ENCODE measurements around the gene BOD1L1. TPM values are rescaled to one million over a fixed set of nuclear protein-coding genes. Genes with fewer than 3 reads are reported as not detected.

The BOD1L1 gene
- total RNA-seq, 1 experiment from 2014 or later, result 37.2 TPM

DNA sequence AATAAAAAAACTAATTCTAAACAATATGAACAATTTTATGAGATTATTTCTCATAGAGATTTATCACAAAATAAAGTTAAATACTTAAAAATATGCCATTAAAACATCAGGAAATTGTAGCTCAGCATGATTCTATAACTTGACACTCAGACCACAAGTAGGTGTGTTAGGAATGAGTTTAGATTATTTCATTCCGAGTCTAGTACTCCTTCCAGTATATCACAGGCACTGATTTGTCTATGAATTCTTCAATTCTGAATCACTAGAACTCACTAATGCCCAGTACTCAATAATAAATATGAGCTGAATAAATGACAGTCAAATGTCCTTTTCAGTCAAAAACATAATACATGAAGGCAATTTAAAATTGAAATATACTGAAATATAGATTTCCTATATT, 22.2 kb downstream of the BOD1L1 start:
- TF ChIP-seq, protein P1, sequence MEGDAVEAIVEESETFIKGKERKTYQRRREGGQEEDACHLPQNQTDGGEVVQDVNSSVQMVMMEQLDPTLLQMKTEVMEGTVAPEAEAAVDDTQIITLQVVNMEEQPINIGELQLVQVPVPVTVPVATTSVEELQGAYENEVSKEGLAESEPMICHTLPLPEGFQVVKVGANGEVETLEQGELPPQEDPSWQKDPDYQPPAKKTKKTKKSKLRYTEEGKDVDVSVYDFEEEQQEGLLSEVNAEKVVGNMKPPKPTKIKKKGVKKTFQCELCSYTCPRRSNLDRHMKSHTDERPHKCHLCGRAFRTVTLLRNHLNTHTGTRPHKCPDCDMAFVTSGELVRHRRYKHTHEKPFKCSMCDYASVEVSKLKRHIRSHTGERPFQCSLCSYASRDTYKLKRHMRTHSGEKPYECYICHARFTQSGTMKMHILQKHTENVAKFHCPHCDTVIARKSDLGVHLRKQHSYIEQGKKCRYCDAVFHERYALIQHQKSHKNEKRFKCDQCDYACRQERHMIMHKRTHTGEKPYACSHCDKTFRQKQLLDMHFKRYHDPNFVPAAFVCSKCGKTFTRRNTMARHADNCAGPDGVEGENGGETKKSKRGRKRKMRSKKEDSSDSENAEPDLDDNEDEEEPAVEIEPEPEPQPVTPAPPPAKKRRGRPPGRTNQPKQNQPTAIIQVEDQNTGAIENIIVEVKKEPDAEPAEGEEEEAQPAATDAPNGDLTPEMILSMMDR (IDR thresholded peaks at IDR 0.05; ENCODE audit: insufficient read depth in 1 of 2, low read depth in 1 of 2, low read length in 1 of 2, severe bottlenecking in 1 of 2, unreplicated experiment in 1 of 2), result no peak
- H3K27me3 ChIP-seq (replicated peaks; ENCODE audit: control insufficient read depth, insufficient read depth, low read length), result no peaks in the 10 kb centered on the region
- BruUV-seq (replicated peaks), result no TSS peak
- DNase-seq, result no peak
- Mint-ChIP-seq H3K27me3 (ENCODE audit: insufficient read depth, unreplicated experiment) (no peaks in the 10 kb centered on the region), H3K4me1 (ENCODE audit: low read depth, unreplicated experiment) (no peaks in the 10 kb centered on the region), H3K9me3 (ENCODE audit: unreplicated experiment) (no peaks in the 10 kb centered on the region), H3K4me3 (ENCODE audit: unreplicated experiment) (no peak overlapping the region), H3K27ac (ENCODE audit: unreplicated experiment) (no peak overlapping the region), H3K36me3 (ENCODE audit: insufficient read depth, unreplicated experiment) (peaks cover 60% of the 10 kb centered on the region)
- intact Hi-C loops (cut with micrococcal nuclease; ENCODE audit: unreplicated experiment), result no loop called here
- no peak overlapping the region for H3K4me3 ChIP-seq (ENCODE audit: low read depth, low read length)
- no peaks in the 10 kb centered on the region for H3K4me1 ChIP-seq
- H3K36me3 ChIP-seq (ENCODE audit: control insufficient read depth, insufficient read depth, low read length), result peaks cover 2% of the 10 kb centered on the region; the same call in 1 of the 2 replicates
- ChIA-PET POLR2A (no interaction called here), CTCF (no interaction called here)
- H3K9me3 ChIP-seq, result no peaks in the 10 kb centered on the region

- H3K36me3 Mint-ChIP-seq (ENCODE audit: insufficient read depth, unreplicated experiment), result peaks cover 57% of the 10 kb centered on the region
- POLR2A ChIA-PET, result no interaction called here
- TF ChIP-seq, protein P1 (IDR thresholded peaks at IDR 0.05; ENCODE audit: insufficient read depth in 1 of 2, low read depth in 1 of 2, low read length in 1 of 2, severe bottlenecking in 1 of 2, unreplicated experiment in 1 of 2), result no peak
Observed at GRCh38 chr4:13601848-13602247, 25.7 kb downstream of the BOD1L1 start.

DNA sequence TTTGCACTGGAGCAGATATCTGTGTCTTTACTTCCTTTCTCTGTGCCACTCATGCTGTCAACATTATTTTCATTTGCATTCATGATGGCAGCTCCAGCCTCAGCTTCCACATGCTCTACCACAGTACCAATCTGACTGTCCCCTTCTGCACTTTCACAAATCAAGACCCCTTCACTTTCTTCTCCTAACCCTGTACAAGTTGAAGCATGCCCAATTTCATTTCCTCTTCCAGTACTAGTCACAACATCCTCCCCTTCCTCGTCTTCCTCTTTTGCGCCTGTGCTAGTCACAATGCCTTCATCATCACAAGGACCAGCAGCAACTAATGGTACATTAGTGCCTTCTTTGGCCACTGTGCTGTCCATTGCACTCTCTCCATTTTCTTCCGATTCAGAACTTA, 26.5 kb downstream of the BOD1L1 start:
- no peaks in the 10 kb centered on the region for H3K9me3 Mint-ChIP-seq (ENCODE audit: unreplicated experiment)
- H3K36me3 Mint-ChIP-seq (ENCODE audit: insufficient read depth, unreplicated experiment), result peaks cover 61% of the 10 kb centered on the region
- no peak overlapping the region for H3K27ac Mint-ChIP-seq (ENCODE audit: unreplicated experiment)
- H3K4me3 ChIP-seq (ENCODE audit: low read depth, low read length), result no peak overlapping the region
- H3K27me3 Mint-ChIP-seq (ENCODE audit: insufficient read depth, unreplicated experiment), result no peaks in the 10 kb centered on the region
- H3K9me3 ChIP-seq, result no peaks in the 10 kb centered on the region
- ChIA-PET CTCF (no interaction called here), POLR2A (no interaction called here)
- H3K4me1 Mint-ChIP-seq (ENCODE audit: low read depth, unreplicated experiment), result peaks cover 9% of the 10 kb centered on the region
- H3K36me3 ChIP-seq (ENCODE audit: control insufficient read depth, insufficient read depth, low read length), result peaks cover 2% of the 10 kb centered on the region
- H3K27me3 ChIP-seq (replicated peaks; ENCODE audit: control insufficient read depth, insufficient read depth, low read length), result no peaks in the 10 kb centered on the region
- intact Hi-C loops (cut with micrococcal nuclease; ENCODE audit: unreplicated experiment), result no loop called here
- BruUV-seq (replicated peaks), result no TSS peak
- DNase-seq, result no peak
- peaks cover 30% of the 10 kb centered on the region for H3K4me1 ChIP-seq
- no peak overlapping the region for H3K4me3 Mint-ChIP-seq (ENCODE audit: unreplicated experiment)
- TF ChIP-seq, protein P1 (IDR thresholded peaks at IDR 0.05; ENCODE audit: insufficient read depth in 1 of 2, low read depth in 1 of 2, low read length in 1 of 2, severe bottlenecking in 1 of 2, unreplicated experiment in 1 of 2), result no peak

More at GRCh38 chr4:13601848-13602247, 25.7 kb downstream of the BOD1L1 start:
- Histone ChIP-seq H3K27me3 (replicated peaks; ENCODE audit: control insufficient read depth, insufficient read depth, low read length) (no peaks in the 10 kb centered on the region), H3K36me3 (ENCODE audit: control insufficient read depth, insufficient read depth, low read length) (peaks cover 2% of the 10 kb centered on the region), H3K4me1 (peaks cover 22% of the 10 kb centered on the region), H3K4me3 (ENCODE audit: low read depth, low read length) (no peak overlapping the region), H3K9me3 (no peaks in the 10 kb centered on the region)
- CTCF ChIA-PET, result no interaction called here
- intact Hi-C loops (cut with micrococcal nuclease; ENCODE audit: unreplicated experiment), result no loop called here
- H3K9me3 Mint-ChIP-seq (ENCODE audit: unreplicated experiment), result no peaks in the 10 kb centered on the region
- no peak overlapping the region for H3K4me3 Mint-ChIP-seq (ENCODE audit: unreplicated experiment)
- H3K27me3 Mint-ChIP-seq (ENCODE audit: insufficient read depth, unreplicated experiment), result no peaks in the 10 kb centered on the region
- no TSS peak for BruUV-seq (replicated peaks)
- DNase-seq, result no peak
- peaks cover 1% of the 10 kb centered on the region for H3K4me1 Mint-ChIP-seq (ENCODE audit: low read depth, unreplicated experiment)
- no peak overlapping the region for H3K27ac Mint-ChIP-seq (ENCODE audit: unreplicated experiment)

Data from Caco-2 (cell line).